LNCaP clone FGC (cell line): ENCODE data around the gene MPV17L.
"Not testable (repeated sequence)": the region's sequence is repeated elsewhere in the genome, so short reads cannot be mapped to it uniquely, and the experiment has no call there.

Experiments used
- DNase-seq: peaks from one replicate; pipeline ENCODE4 v3.0.0-alpha.2; 2011; ENCODE audit warnings: low read depth
- H3K4me3 ChIP-seq: 2 replicates; pipeline ENCODE4 v1.5.1; 2011; ENCODE audit warnings: mild to moderate bottlenecking, low read depth, low read length, control low read depth
- CTCF ChIP-seq: IDR thresholded peaks from 2 replicates; pipeline ENCODE4 v1.5.1; 2012; ENCODE audit warnings: mild to moderate bottlenecking; ENCODE audit not compliant: control insufficient read depth, insufficient read depth; ENCODE audit errors: extremely low read depth

Gene MPV17L

DNA sequence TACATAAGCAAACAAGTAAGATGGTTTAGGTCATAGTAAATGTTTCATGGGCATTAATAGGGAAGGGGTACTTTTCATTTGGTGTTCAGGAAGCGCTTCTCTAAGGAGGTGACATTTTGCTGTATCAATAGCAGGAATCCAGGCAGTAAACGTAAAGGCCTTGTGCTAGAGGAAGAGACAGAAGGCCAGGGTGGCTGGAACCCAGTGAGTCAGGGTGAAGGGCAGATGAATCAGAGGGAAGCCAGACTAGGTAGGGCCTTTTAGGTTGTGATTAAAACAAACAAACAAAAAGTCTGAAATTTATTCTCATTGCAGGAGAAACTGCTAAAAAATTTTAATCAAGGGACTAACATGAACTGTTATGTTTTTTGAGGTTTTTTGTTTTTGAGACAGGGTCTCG lies 45.3 kb downstream of the MPV17L start:
- H3K4me3 ChIP-seq = no peak overlapping the region
- no peak for TF ChIP-seq CTCF
- DNase-seq = no peak

DNA sequence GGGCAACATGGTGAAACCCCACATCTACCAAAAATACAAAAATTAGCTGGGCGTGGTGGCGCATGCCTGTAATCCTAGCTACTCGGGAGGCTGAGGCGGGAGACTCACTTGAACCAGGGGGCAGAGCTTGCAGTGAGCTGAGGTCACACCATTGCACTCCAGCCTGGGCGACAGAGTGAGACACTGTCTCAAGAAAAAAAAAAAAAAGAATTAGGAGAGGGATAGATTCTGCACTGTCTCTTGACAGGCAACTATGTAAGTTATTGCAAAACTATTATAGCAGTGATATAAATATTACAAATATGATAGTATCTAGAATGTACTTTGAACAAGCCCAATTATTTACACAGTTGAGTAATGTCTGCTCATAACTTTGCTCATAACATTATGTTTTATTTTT lies 46.6 kb downstream of the MPV17L start:
- DNase-seq = peak; percentile 63
- not testable (repeated sequence) for H3K4me3 ChIP-seq

DNA sequence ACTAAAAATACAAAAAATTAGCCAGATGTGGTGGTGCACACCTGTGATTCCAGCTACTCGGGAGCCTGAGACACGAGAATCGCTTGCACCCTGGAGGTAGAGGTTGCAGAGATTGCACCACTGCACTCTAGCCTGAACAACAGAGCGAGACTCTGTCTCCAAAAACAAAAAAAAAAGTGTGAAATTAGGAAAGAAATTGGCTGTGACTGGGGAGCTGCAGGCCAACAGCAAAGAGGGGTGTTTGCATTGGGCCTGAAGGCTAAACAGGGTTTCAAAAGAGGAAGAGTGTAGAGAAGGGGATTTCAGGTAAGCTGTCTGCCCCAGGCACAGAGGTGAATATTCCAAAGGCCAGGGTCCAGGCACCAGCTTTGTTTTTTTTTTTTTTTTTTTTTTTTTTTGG lies 48.2 kb downstream of the MPV17L start:
- DNase-seq = no peak
- no peak for TF ChIP-seq CTCF
- no peak overlapping the region for H3K4me3 ChIP-seq

GRCh38 chr16:15444264-15444663 lies 48.7 kb downstream of the MPV17L start:
- DNase-seq = no peak
- no peak overlapping the region for H3K4me3 ChIP-seq
- TF ChIP-seq CTCF = no peak

DNA sequence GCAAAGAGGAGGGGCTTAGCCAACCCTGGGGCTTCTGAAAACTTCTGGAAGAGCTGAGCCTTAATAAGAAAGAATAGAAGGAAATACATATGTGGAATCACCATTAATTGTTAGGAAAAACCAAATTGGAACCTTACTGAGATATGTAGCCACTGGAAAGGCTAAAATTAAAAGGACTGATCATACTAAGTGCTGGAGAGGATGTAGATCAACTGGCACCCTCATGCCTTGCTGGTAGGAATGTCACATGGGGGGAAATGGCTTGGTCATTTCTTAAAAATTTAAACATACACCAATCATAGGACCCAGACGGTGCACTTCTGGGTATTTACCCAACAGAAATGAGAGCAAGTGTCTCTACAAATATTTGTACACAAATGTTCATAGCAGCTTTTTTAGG lies 49.9 kb downstream of the MPV17L start:
- no peak for TF ChIP-seq CTCF
- DNase-seq = no peak
- H3K4me3 ChIP-seq = no peak overlapping the region

DNA sequence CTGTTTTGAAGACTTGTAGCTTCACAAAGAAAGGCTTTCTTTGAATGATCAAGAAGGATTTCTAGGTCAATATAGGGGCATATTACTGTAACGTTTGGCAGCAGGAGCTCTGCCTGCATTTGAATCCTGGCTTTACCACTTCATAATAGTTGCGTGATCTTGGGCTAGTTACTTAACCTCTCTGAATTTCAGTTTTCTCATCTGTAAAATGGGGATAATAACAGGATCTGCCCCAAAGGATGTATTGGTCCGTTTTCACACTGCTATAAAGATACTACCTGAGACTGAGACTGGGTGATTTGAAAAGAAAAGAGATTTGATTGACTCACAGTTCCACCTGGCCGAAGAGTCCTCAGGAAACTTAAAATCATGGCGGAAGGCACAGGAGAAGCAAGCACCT lies 51.3 kb downstream of the MPV17L start:
- no peak for DNase-seq
- no peak overlapping the region for H3K4me3 ChIP-seq
- no peak for TF ChIP-seq CTCF

DNA sequence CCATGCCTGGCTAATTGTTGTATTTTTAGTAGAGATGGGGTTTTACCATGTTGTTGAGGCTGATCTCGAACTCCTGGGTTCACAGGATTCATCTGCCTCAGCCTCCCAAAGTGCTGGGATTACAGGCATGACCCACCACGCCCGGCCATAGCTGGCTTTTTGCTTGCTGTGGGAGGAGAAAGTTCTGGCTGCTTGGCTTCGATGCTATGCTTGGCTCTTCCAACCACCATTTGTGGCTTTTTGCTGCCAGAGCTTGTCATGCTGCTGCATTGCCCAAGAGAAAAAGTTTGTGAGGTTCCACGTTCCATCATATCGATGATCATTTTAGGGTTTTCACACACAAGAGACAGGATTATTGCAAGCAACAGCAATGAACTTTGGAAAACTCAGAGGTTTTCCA lies 55.1 kb downstream of the MPV17L start:
- no peak for DNase-seq
- TF ChIP-seq CTCF = no peak
- H3K4me3 ChIP-seq = no peak overlapping the region
